HG02588 (cell line): Measurements from ENCODE around the gene ANKS1B.

Source experiments
- ATAC-seq: cut with Tn5 transposase; IDR thresholded peaks from one replicate; pipeline ENCODE4 v1.9.1; 2021; ENCODE audit warnings: mild to moderate bottlenecking, moderate library complexity; ENCODE audit not compliant: unreplicated experiment

ANKS1B gene

DNA sequence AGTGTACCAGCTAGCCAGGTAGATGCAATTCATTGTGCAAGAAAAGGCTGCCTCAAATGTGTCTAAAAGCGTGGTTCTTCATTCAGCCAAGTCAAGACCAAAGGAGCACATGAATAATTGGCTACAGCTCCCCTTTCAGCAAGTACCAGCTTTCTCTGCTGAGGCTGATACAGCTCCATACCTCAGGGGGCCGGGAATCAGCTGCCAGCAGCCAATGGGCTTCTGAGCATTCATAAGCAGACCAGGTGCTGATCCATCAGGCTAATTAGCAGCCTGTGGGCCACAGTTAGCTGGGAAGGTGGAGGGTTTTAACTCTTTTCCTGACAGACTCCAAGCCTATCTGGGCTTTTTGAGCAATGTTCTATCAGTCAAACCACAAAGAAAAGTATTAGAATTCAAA is 1075.0 kb downstream of the ANKS1B start:
- ATAC-seq, result no peak

DNA sequence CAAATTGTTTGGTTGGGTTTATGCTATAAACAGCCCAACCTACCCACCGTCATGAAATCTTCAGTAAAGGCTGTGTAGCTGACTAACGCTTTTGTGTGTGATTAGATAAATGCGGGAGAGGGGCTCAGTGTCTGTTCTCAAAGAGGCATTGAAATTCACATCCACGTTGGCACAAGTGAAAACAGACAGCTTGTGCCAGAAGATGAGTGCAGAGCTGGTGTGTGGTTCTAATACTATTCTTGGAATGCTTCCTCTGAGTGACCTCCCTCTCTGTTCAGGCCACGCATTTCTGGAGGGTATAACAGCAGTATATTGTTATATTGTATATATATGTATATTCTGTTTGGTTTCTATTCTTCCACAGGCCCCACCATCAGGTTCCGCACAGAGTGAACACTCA is 1075.9 kb downstream of the ANKS1B start:
- no peak for ATAC-seq

DNA sequence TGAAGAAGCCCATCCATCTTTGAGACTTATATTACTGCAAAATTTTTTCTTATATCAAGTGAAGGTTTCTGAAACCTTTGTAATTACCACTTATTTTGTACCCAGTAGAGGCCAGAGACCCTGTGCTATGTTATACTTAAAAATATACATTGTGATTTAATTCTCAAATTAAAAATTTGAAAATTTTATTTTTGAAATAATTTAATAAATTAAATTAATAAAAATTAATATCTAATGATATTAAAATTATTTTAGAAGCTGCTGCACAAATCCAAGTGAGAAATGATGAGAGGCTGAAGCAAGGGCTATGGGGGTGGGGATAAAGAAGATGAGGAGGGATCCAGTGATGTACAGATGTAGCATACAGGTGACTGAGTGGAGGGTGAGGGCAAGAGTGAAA is 1080.9 kb downstream of the ANKS1B start:
- ATAC-seq, result no peak

DNA sequence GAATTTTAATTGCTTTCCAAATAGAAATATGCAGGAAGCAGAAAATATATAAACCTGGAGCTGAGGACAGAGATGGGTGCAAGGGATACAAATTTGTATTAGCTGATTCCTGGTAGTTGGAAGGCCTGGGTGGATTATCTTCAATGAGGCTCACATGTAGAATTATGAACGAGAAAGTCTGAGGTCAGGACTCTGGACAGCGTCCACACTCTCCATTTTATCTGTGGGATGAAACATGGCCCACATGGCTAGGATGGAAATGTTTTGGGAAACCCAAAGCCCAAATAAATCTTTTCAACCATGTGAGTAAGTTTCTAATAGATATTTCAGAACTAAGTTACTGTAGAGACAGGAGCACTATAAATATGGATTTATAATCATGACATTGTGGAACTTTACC is 1083.5 kb downstream of the ANKS1B start:
- no peak for ATAC-seq

DNA sequence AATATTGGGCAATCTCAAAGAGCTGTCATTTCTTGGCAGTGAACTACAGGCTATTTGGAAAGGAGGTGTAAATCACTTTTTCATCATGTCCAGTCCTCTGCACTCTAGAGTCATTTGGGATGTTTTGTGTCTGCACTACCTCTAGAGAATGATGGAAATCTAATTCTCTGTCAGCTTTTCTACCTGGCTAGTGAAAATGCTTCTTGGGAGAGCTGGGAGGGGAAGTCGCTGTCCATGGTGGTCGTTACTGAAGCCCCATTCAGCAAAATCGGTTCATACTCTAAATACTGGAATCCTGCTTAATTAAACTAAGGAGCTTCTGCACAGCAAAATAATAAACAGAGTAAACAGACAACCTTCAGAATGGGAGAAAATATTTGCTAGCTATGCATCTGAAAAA is 1087.8 kb downstream of the ANKS1B start:
- no peak for ATAC-seq

DNA sequence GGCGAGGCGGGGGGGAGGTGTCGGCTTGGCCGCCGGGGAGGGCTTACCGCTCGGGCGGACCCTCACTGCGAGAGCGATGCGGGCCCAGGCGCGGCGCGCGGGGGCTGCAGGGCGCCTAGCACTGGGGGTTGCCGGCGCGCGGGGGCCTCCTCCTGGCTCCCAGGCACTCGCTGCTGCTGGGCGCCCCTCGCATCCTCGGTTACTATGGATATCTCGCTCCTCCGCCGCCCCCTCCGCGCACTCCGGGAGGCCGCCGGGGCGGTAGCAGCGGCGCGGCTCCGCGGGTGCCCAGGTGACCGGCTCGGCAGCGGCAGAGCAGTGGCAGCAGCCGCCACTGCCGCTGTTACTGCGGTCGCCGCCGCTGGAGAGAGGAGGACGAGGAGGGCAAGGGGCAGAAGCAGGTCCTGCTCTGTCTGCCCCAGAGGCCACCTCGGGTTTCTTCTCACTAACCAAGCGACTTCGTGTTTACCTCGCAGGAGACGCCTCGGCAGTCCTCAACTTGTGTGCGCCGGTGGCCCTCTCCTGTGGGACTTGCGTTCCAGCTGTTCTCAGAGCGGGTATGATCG is 1089.6 kb downstream of the ANKS1B start:
- no peak for ATAC-seq

DNA sequence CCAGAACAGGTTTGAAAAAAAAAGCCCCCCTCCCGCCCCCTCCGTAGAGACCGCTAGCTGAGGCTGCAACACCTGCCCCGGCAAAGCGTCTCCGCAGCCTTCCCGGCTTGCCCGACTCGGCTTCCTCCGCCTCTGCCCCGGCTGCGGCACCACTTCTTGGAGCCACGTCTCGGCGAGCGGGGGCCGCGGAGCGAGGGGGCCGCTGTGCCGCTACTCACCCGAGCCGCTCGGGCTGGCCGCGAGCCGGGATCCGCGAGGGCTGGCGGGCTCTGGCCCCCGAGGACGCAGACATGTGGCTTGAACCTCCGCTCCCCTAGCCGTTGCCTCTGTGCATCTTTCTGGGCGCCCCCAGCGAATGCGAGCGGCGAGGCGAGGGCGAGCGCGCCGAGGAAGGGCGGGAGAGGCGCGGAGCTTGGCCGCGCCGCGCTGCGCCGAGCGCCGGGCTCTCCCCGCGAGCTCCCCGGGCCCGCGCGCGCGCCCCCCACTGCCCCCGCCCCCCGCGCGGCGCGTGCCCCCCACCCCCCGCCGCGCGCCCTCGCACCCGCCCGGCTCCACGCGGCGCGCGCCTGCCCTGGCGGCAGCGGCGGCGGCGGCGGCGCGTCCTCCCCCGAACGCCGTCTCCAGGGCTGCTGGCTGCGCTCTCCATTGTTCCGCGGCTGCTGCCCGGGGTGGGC is 1090.2 kb downstream of the ANKS1B start:
- ATAC-seq, result no peak

DNA sequence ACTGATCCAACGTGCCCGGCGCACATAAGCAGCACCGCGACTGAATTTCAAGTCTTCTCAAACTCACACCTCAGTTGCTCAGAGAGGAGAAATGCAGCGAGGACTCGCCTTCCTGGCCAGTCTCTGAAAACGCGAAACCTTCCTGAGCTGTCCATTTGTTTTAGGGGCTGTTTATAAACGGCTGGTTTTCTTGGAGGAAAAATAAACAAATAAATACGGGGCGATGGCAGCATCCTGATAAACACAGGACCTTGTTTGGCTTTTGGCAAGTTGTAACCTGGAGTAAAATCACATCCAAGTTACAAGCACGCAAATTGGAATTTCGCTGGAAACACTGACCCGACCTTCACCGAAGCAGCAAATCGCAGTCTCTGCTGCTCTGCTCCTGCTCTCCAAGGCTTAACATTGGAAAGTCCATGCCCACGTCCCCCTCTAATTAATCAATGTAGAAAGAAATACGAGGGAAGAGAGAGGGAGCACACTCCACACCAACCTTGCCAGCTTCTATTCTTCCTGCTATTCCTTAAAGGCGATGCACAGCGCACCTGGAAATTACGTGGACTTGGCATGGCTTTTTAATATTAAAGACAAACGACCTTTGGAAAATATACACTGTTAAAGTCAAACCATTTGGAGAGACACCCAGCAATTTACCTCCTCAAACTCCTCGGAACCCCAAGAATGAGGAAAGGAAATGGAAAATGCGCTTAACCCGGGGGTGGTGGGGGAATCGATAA is 1090.9 kb downstream of the ANKS1B start:
- no peak for ATAC-seq

DNA sequence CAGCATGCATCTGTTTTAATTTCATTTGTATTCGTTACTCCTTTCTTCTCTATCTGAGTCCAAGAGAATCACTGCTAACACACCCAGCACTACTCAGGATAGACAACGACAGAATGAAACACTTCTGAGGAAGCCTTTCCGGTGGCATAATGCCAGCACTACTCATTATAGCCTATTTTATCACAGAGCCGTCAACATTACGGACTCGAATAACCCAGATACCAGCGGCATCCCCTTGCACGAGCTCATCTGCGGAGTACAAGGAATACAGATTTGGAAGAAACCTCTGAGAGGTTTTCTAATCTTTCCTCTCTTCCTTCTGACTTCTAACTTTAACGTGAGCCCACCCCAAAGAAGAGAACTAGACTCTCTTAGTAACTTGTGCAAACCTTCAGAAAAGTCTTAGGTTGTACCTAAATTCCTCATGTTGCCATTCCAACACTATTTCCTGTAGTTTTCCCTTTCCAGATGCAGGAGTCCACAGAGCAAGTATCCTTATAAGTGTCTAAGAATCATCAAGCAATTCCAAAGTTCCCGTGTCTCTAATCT is 1091.5 kb downstream of the ANKS1B start:
- no peak for ATAC-seq

DNA sequence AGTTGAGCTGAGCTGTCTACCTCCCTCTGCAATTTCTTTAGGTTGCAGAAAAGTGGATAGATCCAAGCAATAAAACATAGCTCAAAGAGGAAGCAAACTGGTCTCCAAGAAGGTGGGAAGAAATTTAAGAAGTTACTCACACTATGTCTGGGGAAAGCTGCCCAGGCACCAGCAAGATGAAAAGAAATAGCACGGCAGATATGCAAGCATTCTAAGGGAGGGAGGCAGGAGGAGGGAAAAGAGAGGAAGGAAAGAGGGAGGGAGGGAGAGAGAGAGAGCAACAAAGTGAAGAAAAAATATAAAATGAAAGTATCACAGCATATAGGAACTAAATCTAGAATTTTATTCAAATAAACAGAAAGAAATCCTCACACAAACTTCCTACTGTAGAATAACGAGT is 1099.0 kb downstream of the ANKS1B start:
- no peak for ATAC-seq

DNA sequence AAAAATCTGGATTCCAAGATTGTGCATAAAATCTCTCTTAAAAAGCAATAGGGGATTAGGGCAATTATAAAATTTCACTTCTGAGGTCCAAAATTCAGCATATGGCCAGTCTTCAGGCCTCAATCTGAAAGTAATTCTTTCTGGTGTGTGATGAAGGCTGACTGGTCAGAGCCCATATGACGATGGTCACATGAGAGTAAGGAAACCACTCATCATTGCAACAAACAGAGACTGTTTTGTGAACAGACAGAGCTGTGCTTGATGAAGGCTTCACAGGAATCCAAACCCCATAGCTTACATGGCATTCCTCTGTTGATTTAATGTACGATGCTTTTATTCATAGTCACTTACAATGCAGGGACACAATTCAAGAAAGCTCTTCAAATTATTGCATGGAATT is 1101.5 kb downstream of the ANKS1B start:
- no peak for ATAC-seq

DNA sequence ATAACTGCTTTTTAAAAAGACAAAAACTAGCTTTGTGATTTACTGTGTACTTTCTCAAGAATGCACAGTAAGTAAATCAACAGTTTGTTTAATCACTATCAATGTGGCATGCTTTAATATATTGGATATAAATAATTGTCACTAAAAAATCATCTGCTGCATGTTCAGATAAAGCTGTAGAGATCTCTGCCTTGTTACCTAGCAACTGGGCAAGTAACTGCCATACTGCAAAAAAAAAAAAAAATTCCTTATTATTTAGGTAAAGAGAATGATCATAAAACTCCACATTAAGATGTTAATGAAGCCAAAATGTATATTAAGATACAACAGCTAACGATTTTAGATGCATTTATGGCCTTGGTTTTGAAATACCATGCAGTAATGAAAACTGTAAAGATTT is 1102.2 kb downstream of the ANKS1B start:
- no peak for ATAC-seq

DNA sequence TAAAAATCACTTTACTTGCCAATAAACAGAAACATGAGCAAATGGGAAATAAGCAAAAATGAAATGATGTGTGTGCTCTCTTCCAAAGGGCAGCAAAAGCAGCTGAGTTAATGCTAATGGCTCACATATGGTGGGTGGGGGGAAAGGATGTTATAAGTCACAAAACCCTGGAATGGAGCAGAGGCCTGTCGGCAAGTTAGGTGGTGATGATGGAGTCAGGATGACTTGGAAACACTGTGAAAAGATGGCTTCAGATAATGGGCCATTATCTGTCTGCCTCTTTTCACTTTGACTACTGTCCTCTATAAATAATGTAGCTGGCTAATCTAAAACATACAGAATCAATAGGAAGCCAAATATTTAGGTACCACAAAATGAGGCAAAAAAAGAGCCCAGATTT is 1111.0 kb downstream of the ANKS1B start:
- no peak for ATAC-seq

DNA sequence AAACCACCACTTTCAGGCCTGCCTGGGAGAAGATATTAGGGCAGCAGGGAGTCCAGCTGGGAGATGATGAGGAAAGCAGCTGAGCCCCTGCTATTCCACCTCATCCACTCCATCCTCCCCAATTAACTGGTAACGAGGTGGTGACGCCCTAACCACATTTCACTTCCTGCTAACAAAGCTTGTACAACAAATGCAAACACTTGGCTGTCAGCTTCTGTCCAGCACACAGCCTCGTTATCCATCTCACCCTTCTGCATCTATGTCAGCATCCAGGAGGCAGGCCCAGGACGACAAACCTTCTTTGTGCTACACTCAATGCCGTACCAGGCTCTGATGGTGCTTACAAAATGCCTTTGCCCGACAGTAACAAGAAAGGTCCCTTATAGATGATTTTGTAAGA is 1114.2 kb downstream of the ANKS1B start:
- no peak for ATAC-seq

DNA sequence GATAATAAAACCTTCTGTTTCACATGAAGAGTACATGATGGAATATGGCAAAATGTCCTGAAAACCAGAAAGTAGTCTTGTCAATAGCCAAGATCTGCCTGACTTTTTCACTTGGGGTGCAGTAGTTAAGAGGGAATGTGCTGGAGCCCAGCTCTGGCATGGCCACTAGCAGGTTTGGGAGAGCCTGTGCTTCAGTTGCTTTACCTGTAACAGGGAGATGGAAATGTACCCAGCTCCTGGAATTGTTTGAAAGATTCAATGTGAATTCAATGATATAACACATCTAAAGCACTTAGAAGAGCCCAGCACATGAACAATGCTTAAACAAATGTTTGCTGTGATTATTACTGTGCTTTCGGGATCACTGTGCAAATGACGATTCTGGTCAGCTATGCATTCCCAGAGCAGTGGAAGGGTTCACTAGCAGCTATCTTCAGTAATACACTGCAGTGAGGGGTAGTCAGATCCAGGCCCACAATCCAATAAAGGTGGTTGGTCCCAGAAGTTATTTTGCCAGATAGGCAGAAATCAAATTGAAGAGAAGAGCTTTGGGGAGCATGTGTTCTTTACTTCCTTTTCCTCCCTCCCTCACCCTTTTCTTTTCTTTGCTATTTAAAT is 1114.7 kb downstream of the ANKS1B start:
- ATAC-seq, result no peak

DNA sequence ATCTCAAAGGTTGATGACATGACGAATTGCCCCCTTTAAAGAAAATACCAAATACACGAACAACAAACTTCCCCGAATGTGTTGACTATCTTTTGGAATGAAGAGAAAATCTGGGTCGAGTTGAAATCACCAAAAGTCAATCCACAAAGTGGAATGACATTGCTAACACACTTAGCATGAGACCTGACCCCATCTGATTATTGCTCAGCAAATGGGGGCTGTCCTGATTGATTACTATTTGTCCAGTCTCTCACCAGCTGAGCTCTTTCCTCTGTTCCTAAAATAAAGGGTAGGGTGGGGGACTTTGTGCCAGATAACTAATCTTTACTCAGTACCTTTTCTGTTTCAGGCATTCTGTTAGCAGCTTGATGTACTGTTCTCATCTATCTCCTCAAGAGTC is 1116.2 kb downstream of the ANKS1B start:
- no peak for ATAC-seq

DNA sequence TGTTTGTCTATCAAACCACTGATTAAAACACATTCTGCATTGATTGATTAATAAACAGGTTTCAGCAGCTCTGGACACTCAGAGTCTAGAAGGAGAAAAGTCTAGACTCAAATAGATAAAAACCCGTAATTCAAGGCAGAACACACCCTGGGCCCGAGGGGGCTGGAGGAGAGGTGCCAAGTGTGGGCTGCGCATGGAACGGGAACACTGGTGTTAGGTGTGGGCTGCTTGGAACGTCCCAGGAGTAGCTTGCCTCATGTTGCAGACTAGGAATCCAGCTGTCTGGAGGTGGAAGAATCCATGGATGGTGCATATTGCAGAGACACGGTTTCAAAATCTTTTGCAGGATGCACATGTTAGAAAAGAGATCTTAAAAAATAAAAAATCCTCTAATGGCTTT is 1116.7 kb downstream of the ANKS1B start:
- ATAC-seq, result no peak

DNA sequence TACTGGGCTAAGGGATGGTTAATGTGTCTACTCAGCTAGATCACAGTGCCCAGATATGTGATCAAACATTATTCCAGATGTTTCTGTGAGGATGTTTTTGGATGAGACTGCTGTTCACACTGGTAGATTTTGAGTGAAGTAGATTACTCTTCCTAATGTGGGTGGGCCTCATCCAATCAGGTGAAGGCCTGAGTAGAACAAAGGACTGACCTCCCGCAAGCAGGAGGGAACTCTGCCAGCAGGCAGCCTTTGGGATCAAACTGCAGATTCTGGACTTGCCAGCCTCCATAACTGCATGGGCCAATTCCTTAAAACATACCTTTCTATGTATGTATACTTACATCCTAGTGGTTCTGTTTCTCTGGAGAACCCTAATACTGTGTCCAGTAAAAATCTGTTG is 1120.4 kb downstream of the ANKS1B start:
- no peak for ATAC-seq

DNA sequence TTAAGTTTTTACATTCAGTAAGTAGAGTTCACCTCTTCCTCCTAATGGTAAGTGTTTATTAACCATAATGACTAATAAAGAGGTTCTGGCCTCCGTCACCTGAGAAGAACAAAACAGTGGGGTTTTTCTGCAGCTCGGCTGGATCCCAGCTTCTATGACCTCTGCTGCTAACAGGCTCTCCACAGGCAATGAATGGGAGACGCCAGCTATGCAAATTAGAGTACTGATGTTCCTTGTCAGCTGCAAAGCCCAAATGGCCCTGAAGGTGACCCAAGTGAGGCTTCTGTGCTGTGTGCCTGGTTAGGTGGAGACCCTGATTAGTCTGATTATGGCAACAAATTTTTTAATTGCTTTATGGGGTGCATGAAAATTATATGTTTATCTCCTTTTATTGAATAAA is 1121.6 kb downstream of the ANKS1B start:
- no peak for ATAC-seq

DNA sequence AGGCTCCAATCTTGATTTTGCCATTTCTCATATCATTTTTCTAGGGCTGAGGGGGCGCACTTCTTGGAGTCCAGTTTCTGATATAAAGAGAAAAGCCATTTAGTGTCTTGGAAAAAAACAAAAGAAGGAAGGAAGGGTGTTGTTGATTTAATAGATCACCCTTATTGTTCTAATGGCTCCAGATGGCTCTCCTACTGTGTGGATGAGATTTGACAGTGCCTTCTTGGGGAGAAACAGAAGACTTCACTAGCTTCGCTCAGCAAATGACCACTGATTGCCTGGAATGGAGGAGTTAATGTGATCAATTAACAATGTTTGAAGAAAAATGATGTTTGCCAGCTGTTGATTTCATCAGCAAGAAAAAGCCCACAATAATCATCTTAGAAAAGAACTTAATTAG is 1123.5 kb downstream of the ANKS1B start:
- no peak for ATAC-seq

DNA sequence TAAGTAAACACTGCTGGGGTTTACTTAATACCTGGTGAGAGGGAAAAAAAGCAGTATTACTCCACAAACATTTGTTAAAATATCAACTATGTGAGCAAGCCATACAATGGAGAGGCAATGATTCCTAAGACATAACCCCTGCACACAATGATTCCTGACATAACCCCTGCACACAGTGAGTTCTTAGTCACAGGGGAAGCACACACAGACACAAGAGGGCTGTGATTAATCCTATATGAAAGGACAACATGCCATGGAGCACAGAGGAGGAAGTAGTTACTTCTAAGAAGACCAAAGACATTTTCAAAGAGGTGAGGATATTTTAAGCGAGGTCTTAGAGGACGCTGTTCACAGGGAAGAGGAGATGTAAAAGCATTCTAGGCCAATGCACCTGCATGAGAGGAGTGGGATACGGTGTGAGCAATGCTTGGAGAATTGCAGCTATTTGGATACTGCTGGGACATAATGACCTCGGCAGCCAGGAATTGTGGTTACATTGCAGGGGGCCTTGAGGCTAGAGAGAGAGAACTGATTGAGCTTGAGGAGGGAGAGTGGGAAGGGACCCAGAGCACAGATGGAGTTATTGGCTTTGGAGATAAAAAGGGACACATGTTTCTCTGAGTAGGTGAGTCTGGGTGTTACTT is 1127.7 kb downstream of the ANKS1B start:
- no peak for ATAC-seq
